Mucosa of gallbladder (tissue), 1 donor: ENCODE data around the gene HNRNPA1L2. TPM values are rescaled to one million over a fixed set of nuclear protein-coding genes. Genes with fewer than 3 reads are reported as not detected.
"Not testable (repeated sequence)": the region's sequence is repeated elsewhere in the genome, so short reads cannot be mapped to it uniquely, and the experiment has no call there.

Experiments
- DNase-seq: peaks from one replicate; pipeline ENCODE4 v3.0.0-alpha.2; 2020; ENCODE audit warnings: low spot score
- total RNA-seq: library from RNA; stranded (reverse); gene quantifications from one replicate; pipeline ENCODE4 v1.2.1, GENCODE V29; 2021
- donor health status: DM: no; HTN: no; CAD: no.

The HNRNPA1L2 gene
- total RNA-seq, 1 donor from 2014 or later, result 3.9 TPM

DNA sequence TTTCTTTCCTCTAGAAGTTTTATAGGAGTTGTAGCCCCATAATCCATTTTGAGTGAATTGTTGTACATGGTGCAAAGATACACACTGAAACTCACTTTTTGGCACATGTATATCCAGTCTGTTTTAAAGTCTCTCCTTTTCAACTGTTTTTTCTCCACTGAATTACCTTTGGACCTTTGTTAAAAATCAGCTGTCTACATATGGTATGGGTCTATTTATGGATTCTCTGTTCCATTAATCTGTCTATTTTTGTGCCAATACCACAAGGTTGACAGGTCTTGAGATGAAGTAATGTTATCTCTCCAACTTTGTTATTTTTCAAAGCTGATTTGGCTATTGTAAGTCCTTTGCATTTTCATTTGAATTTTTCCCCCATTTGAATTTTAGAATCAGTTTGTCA, 4.7 kb downstream of the HNRNPA1L2 start:
- no peak for DNase-seq

DNA sequence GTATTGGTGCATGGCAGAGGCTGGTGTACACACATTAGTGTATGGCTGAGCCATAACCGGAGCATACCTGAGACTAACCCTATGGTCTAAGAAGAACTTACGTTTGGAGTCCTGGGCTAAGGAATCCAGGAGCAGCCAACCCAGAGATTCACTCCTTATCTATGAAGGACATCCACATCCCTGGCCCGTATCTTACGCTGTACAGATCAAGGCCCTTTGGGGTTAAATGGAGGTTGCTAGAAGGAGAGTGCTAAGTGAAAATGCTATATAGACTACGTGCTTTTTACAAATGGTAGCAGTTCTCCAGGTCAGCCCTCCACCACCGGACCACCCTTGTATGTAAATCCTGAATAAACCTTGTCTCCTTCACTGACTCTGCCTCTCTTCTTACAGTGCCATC, 8.5 kb downstream of the HNRNPA1L2 start:
- DNase-seq, result no peak

DNA sequence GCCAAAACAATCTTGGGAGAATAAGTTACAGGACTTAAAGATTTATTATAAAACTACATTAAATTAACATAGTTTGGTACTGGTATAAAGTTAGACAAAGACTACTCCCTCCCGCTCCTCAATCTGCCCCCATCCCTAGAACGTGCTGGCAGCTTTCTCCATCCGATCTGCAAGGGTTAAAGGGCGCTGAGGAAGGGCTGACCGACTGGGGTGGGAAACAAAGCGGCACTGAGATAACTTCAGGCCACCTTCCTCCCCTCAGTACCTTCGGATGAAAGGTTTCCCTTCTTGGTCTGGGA, 9.6 kb downstream of the HNRNPA1L2 start:
- no peak for DNase-seq

DNA sequence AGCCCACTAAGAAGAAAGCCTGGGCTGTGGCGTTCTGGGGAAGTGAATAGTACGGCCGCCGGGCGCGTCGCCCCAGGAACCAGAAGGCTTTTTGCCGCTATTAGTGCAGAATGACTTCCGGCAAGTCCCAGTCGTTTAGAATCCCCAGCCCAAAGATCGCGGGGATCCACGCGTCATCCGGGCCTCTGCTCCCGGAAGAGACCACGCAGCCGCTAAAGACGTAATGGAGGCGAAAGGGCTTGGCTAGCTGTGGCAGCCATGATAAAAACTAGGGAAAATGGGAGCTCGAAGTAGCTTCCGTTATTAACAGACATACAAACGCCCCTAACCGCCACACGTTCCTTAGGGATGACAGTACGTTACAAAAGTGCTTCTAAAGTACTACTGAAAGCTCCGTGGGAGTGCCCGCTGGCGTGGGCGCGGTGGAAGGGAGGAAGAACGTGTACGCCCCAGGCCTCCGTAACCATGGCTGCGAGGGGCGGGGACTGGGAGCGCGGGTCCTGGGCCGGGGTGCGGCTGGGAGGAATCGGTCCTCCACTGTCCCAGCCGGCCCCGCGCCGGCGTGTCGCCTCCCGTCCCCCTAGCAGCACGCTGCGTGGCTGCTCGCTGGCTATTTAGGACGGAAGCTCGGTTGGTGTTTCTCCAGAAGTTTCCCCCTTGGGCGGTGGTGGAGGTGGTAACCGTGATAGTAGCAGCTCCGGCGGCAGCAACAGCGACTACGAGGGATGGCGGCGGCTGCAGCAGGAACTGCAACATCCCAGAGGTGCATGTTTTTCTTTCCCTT, 10.2 kb downstream of the HNRNPA1L2 start, which contains the start of gene SUGT1:
TSS of gene SUGT1 (plus strand) at position 641 of the 784 bp plus-strand sequence. CDS start at position 726, 85 bp downstream.
- DNase-seq, result peak; percentile 97

DNA sequence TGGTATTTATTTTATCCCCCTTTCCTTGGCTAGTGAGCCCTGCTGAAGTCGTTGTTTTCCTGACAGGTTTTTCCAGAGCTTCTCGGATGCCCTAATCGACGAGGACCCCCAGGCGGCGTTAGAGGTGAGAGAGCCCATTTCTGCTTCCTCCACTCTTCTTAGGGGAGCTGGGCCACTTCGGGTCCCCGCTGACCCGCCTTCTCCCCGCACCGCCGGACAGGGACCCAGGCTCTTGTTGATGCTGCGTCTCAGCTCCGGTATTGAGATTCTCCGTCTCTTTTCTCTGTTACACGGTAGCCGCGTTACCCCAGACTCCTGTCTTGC, 10.7 kb downstream of the HNRNPA1L2 start:
- DNase-seq, result peak; percentile 13

DNA sequence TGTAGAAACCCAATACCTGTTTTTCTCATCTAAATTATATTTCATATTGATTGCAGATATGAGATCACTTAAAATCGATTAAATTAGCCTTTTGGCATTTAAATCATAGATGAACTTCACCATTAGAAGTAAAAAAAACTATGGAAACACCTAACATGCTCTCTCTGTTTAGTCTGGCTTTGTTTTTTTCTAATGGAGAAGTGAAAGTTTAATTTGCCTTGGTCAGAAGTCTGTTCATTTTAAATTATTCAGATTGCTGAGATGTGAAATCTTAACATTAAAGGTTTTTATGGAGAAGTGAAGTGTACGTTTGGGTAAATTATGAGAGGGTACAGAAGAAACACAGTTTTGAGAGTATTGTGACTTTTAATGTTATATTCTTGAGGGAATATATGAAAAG, 17.1 kb downstream of the HNRNPA1L2 start:
- DNase-seq, result no peak

DNA sequence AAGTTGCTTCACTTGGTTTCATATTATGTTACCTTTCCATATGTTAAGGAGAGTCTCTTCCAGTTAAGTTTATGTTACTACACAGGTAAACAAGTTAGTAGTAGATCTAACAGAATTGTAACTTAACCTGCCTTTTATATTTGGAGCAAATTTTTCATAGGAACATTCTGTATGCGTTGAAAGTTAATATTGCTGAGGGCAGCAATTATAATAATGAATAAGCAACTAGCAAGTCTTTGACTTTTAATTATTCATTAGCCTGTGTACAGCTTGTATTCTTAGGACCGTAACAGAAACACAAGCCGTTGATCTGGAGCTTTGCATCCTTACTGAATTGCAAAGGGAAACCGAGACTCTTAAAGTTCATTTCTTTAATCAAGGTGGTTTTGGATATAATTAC, 22.0 kb downstream of the HNRNPA1L2 start:
- DNase-seq, result no peak

DNA sequence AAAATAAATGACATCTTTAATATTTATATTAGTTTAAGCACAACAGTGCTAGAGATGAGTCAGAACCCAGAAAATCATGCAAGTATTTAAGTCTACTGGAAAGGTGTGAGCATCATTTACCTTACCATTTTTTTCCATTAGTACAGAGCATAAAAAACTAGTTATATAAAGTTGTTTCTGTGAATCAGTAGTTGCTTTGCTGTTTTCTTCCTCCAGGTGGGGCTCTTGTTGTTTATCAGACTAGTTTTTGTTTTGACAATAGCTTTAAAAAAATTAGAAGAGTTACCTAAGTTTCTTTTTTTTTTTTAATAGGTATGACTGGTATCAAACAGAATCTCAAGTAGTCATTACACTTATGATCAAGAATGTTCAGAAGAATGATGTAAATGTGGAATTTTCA, 23.1 kb downstream of the HNRNPA1L2 start:
- no peak for DNase-seq

DNA sequence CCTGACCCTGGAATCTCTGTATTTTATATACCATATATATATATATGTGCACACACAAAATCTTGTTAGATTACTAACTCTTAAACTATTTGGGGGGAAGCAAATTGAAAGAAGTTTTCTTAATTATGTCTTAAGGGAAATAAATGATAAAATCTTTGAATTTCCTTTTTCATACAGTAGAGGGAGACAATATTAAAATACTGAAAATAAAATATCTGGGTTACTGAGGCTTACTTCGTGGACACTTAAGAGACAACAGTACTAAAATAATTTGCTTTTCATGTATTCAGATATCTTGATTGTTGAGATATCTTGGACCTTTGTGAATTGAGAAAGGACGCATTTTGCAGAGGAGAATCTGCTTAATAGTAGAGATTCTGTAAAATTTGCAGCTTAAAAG, 27.4 kb downstream of the HNRNPA1L2 start:
- DNase-seq, result no peak

DNA sequence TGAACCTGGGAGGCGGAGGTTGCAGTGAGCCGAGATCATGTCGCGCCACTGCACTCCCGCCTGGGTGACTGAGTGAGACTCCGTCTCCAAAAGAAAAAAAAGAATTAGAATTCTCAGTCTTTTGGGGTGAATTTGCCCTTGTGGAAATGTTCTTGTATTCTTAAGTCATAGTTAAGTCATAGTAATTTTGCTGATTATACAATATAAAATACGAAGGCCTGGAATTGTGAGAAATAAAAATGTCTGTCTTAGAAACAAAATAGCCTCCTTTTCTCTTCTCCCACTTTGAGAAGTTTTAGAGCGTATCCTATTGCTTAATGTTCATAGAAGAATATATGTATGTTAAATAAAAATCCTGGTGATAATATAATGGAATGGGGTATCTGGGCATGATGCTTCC, 28.5 kb downstream of the HNRNPA1L2 start:
- no peak for DNase-seq

DNA sequence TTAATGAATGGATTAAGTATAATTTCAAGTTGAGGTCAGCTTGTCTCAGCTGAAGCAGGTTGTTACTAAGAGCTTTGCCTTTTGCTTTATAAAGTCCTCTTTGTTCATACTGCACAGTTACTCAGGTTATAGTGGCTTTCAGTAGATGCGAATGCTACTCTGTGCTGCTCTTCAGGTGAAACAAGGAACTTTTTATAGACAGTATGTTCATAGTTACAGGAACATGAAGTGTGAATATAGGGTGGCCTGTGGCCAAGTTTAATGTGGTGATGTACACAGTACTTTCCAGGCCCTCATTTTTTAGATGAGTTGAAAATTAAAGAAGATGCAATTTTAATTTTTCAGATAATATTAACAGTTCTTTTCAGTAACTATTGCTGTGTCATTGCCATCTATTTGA, 31.2 kb downstream of the HNRNPA1L2 start:
- no peak for DNase-seq

DNA sequence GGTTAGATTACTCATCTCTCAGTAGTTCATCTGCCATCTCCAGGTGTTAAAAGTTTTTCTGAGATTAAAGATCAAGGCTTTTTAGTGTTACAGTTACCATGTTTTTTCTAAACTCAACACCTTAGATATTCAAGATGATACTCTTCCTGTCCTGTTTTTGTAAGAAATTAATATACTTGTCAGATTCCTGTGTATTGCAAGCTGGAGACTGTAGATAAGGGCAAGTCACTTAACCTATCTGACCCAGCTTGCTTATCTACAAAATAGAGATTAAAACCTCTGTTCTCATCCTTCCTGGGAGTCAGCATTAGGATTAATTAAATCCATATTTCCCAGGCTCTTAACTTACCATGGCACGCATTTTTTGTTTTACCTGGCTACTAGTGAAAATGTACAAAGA, 35.6 kb downstream of the HNRNPA1L2 start:
- no peak for DNase-seq

DNA sequence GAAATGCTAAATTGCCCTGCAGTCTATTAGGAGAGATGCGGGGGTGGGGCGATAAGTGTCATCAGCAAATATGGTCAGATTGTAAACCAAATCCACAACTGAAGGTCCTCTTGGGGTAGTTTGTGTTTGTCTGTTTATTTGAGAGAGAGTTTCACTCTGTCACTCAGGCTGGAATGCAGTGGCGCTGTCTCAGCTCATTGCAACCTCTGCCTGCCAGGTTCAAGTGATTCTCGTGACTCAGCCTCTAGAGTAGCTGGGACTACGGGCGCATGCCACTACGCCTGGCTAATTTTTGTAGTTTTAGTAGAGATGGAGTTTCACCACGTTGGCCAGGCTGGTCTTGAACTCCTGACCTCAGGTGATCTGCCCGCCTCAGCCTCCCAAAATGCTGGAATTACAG, 43.6 kb downstream of the HNRNPA1L2 start:
- not testable (repeated sequence) for DNase-seq

DNA sequence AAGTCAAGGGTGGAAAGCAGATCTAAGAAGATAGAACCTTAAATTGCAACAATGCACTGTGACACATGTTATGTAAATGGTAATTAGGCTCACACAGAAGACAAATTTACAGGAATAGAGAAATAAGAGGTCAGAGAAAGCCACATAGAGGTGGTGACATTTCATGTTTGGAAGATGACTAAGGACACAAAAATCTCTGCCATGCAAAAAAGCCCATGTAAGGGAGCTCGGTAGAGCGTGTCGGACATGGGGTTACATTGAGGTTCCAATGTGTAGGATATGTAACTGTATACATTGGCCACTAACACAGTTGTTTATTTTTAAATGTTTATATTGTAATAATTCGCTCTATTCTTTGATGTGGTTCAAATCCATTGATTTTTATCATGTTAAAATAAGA, 44.1 kb downstream of the HNRNPA1L2 start:
- DNase-seq, result no peak

Other genes starting within 250 kb of the HNRNPA1L2 start
- 2.9 TPM for gene THSD1, start 236.3 kb upstream of the HNRNPA1L2 start, total RNA-seq
- 41.6 TPM for gene VPS36, start 191.8 kb upstream of the HNRNPA1L2 start, total RNA-seq
- gene CKAP2, start 187.0 kb upstream of the HNRNPA1L2 start, total RNA-seq, result 9.0 TPM
- gene SUGT1, start 10.4 kb downstream of the HNRNPA1L2 start, total RNA-seq, result 37.6 TPM
- 0.26 TPM for gene CNMD, start 97.4 kb downstream of the HNRNPA1L2 start, total RNA-seq
- not detected for gene PCDH8, start 206.2 kb downstream of the HNRNPA1L2 start, total RNA-seq